ENCODE data around the gene NAALADL2.

DNA sequence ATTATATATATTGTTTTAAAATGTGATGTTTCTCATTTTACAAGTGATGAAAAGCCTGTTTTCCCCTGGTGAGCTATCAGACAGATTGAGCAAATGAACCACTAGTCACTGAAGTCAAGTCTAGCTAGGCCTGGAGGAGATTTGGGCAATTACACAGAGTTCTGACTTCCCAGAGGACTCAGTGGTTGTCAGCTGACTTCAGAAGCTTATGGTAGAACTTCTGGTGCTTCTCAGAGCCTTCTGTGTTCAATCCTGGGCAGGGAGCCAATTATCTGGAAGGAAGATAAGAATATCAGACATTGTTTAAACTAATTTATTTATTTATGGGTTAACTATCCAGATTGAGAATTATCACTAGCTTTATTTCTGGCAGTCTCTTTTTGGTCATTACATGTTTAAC is 37.7 kb upstream of the NAALADL2 start:
- TF ChIP-seq CTCF (IDR thresholded peaks at IDR 0.05) (no peak), POLR2AphosphoS5 (IDR thresholded peaks at IDR 0.05; ENCODE audit: insufficient read depth in 1 of 2, low read depth in 1 of 2) (no peak)

All from vagina (tissue), 2 donors.